H1 (cell line): ENCODE measurements around the gene TNIK. TPM values are rescaled to one million over a fixed set of nuclear protein-coding genes. Genes with fewer than 3 reads are reported as not detected.

Source experiments
- CTCF ChIA-PET: fragments of 300-600 bp; sonication (Branson Sonifier 250); formaldehyde crosslinking; loops from one replicate; lab custom pipeline; 2021; ENCODE audit not compliant: partially characterized antibody; lab: Charles Lee
- POLR2A ChIA-PET: fragments of 300-600 bp; sonication (Branson Sonifier 250); formaldehyde crosslinking; loops from one replicate; lab custom pipeline; 2021; ENCODE audit warnings: inconsistent platforms; ENCODE audit not compliant: partially characterized antibody; lab: Charles Lee
- DNase-seq, 2 experiments: peaks; one replicate each; pipeline versions ENCODE4 v3.0.0 to v3.0.0-alpha.2; 2010 to 2022; ENCODE audit warnings: low spot score in 2 of 2, low read depth in 1 of 2, mixed read lengths in 1 of 2
- FAIRE-seq: peaks from 2 replicates; lab custom pipeline; 2011; peaks lifted over from hg19 to GRCh38; lab: Jason Lieb, UNC
- H2AFZ ChIP-seq: 2 replicates; pipeline ENCODE4 v1.8.1; 2012; ENCODE audit warnings: low read length, inconsistent platforms
- H2AK5ac ChIP-seq: 2 replicates; pipeline ENCODE4 v1.6.1; 2013; ENCODE audit warnings: low read depth, low read length
- H2BK120ac ChIP-seq: replicated peaks from 2 replicates; pipeline ENCODE3; 2013; ENCODE audit warnings: low read depth, low read length, inconsistent platforms
- H2BK12ac ChIP-seq: 2 replicates; pipeline ENCODE4 v1.6.1; 2013; ENCODE audit warnings: low read depth, low read length
- H2BK15ac ChIP-seq: 2 replicates; pipeline ENCODE4 v1.6.1; 2013; ENCODE audit warnings: low read length
- H2BK20ac ChIP-seq: 2 replicates; pipeline ENCODE4 v1.6.1; 2013; ENCODE audit warnings: low read length
- H2BK5ac ChIP-seq: 2 replicates; pipeline ENCODE4 v1.6.1; 2013; ENCODE audit warnings: low read depth, low read length
- H3K14ac ChIP-seq: 2 replicates; pipeline ENCODE4 v1.6.1; 2013; ENCODE audit warnings: inconsistent platforms; ENCODE audit not compliant: insufficient read length
- H3K18ac ChIP-seq: 2 replicates; pipeline ENCODE4 v1.6.1; 2013; ENCODE audit warnings: low read length; ENCODE audit errors: extremely low read depth
- H3K23ac ChIP-seq: 2 replicates; pipeline ENCODE4 v1.6.1; 2013; ENCODE audit warnings: inconsistent platforms; ENCODE audit not compliant: insufficient read length
- H3K23me2 ChIP-seq: 2 replicates; pipeline ENCODE4 v1.6.1; 2013; ENCODE audit warnings: low read depth, low read length
- H3K27ac ChIP-seq: 2 replicates; pipeline ENCODE4 v1.6.1; 2011; ENCODE audit warnings: low read depth, low read length, inconsistent platforms
- H3K27me3 ChIP-seq, 4 experiments: replicated peaks in 1 of 4; 1 replicate in 1 of 4; 2 replicates in 3 of 4; pipeline versions ENCODE4 v1.6.1 to v1.8.1; 2011 to 2013; ENCODE audit warnings: low read length in 3 of 4, mild to moderate bottlenecking in 3 of 4, inconsistent platforms in 2 of 4, mixed read lengths in 2 of 4, moderate library complexity in 1 of 4; ENCODE audit not compliant: control insufficient read depth in 3 of 4, insufficient read depth in 3 of 4; ENCODE audit errors: extremely low read depth in 1 of 4
- H3K36me3 ChIP-seq, 4 experiments: 2 replicates each; pipeline versions ENCODE4 v1.6.1 to v1.8.1; 2011 to 2013; ENCODE audit warnings: mild to moderate bottlenecking in 4 of 4, low read length in 3 of 4, moderate library complexity in 2 of 4, control low read depth in 1 of 4, inconsistent platforms in 1 of 4; ENCODE audit not compliant: insufficient read depth in 4 of 4, control insufficient read depth in 2 of 4
- H3K4ac ChIP-seq: replicated peaks from 2 replicates; pipeline ENCODE3; 2013; ENCODE audit warnings: low read length, low read depth, mixed read lengths, inconsistent platforms; ENCODE audit not compliant: insufficient read length
- H3K4me1 ChIP-seq, 4 experiments: replicated peaks in 1 of 4; 1 replicate in 1 of 4; 2 replicates in 3 of 4; pipeline versions ENCODE4 v1.6.1 to v1.8.1; 2011 to 2013; ENCODE audit warnings: low read length in 3 of 4, inconsistent platforms in 2 of 4, mixed read lengths in 1 of 4; ENCODE audit not compliant: insufficient read depth in 4 of 4, control insufficient read depth in 3 of 4
- H3K4me2 ChIP-seq, 2 experiments: 2 replicates each; pipeline versions ENCODE4 v1.6.1 to v1.8.1; 2011 to 2013; ENCODE audit warnings: low read depth in 2 of 2, low read length in 2 of 2, control low read depth in 1 of 2, inconsistent platforms in 1 of 2, mild to moderate bottlenecking in 1 of 2; ENCODE audit not compliant: insufficient read depth in 1 of 2
- H3K4me3 ChIP-seq, 4 experiments: fragments of 200-600, 300-600 bp in 1 of 4; sonication (generic), shearing (Covaris generic), sonication (Bioruptor Twin) in 1 of 4; 2 replicates each; pipeline versions ENCODE4 v1.5.1 to v1.8.1; 2011 to 2016; ENCODE audit warnings: low read length in 4 of 4, low read depth in 3 of 4, control low read depth in 2 of 4, inconsistent platforms in 2 of 4, mild to moderate bottlenecking in 2 of 4, mixed read lengths in 1 of 4, moderate library complexity in 1 of 4; ENCODE audit not compliant: insufficient read depth in 2 of 4; ENCODE audit errors: extremely low read depth in 1 of 4
- H3K56ac ChIP-seq: replicated peaks from 2 replicates; pipeline ENCODE3; 2013; ENCODE audit warnings: low read depth, mild to moderate bottlenecking, mixed read lengths, low read length, inconsistent platforms; ENCODE audit not compliant: insufficient read length
- H3K79me1 ChIP-seq: 2 replicates; pipeline ENCODE4 v1.6.1; 2013; ENCODE audit warnings: low read depth, low read length, control low read depth
- H3K79me2 ChIP-seq, 2 experiments: 2 replicates each; pipeline versions ENCODE4 v1.6.1 to v1.8.1; 2012 to 2013; ENCODE audit warnings: low read length in 2 of 2, mild to moderate bottlenecking in 2 of 2, inconsistent platforms in 1 of 2; ENCODE audit not compliant: insufficient read depth in 2 of 2, control insufficient read depth in 1 of 2
- H3K9ac ChIP-seq, 4 experiments: replicated peaks in 1 of 4; 1 replicate in 1 of 4; 2 replicates in 3 of 4; pipeline versions ENCODE4 v1.6.1 to v1.8.1; 2011 to 2013; ENCODE audit warnings: low read depth in 3 of 4, low read length in 3 of 4, control low read depth in 2 of 4, mild to moderate bottlenecking in 2 of 4, moderate library complexity in 2 of 4, inconsistent platforms in 1 of 4; ENCODE audit errors: extremely low read depth in 1 of 4
- H3K9me3 ChIP-seq, 2 experiments: 2 replicates each; pipeline versions ENCODE4 v1.6.1 to v1.8.1; 2012 to 2013; ENCODE audit warnings: mild to moderate bottlenecking in 2 of 2, moderate library complexity in 2 of 2, control low read depth in 1 of 2, inconsistent platforms in 1 of 2, low read depth in 1 of 2, low read length in 1 of 2, mixed read lengths in 1 of 2; ENCODE audit not compliant: insufficient read depth in 2 of 2
- H4K20me1 ChIP-seq, 2 experiments: replicated peaks in 1 of 2; 2 replicates each; pipeline versions ENCODE3 to v1.8.1; 2011 to 2013; ENCODE audit warnings: inconsistent platforms in 2 of 2, low read length in 2 of 2, mild to moderate bottlenecking in 1 of 2; ENCODE audit not compliant: insufficient read depth in 2 of 2, control insufficient read depth in 1 of 2
- H4K5ac ChIP-seq: 2 replicates; pipeline ENCODE4 v1.6.1; 2013; ENCODE audit warnings: low read length, low read depth, mixed read lengths, inconsistent platforms; ENCODE audit not compliant: insufficient read length
- H4K8ac ChIP-seq: 2 replicates; pipeline ENCODE4 v1.8.0; 2013; ENCODE audit warnings: mild to moderate bottlenecking, moderate library complexity, low read length, inconsistent platforms; ENCODE audit not compliant: insufficient read depth; ENCODE audit errors: extremely low read depth
- H4K91ac ChIP-seq: replicated peaks from 2 replicates; pipeline ENCODE3; 2013; ENCODE audit warnings: low read length, mixed read lengths, inconsistent platforms; ENCODE audit not compliant: insufficient read length
- CBX8 ChIP-seq: fragments of 300-800, 300-1000 bp; sonication (generic); IDR thresholded peaks from 2 replicates; pipeline ENCODE4 v1.7.1; 2016; ENCODE audit warnings: low read depth, low read length, borderline replicate concordance
- CEBPB ChIP-seq: IDR thresholded peaks from 2 replicates; pipeline ENCODE4 v1.6.1; 2012; ENCODE audit warnings: low read depth, low read length
- KDM1A ChIP-seq: fragments of 200-600, 300-600 bp; sonication (generic); IDR thresholded peaks from 2 replicates; pipeline ENCODE4 v1.7.1; 2016; ENCODE audit warnings: mild to moderate bottlenecking, low read length, borderline replicate concordance
- NRF1 ChIP-seq: IDR thresholded peaks from 2 replicates; pipeline ENCODE4 v1.6.1; 2011; ENCODE audit warnings: mild to moderate bottlenecking, low read depth, low read length, improper control_type of control experiment
- RBBP5 ChIP-seq: IDR thresholded peaks from 2 replicates; pipeline ENCODE4 v1.7.1; 2012; ENCODE audit warnings: low read depth, mild to moderate bottlenecking, inconsistent platforms, low read length, moderate library complexity, borderline replicate concordance
- SIX5 ChIP-seq: IDR thresholded peaks from 2 replicates; pipeline ENCODE4 v1.6.1; 2011; ENCODE audit warnings: mild to moderate bottlenecking, low read depth, low read length
- SP4 ChIP-seq: IDR thresholded peaks from 2 replicates; pipeline ENCODE4 v1.6.1; 2012; ENCODE audit warnings: low read length, inconsistent platforms
- YY1 ChIP-seq: IDR thresholded peaks from 2 replicates; pipeline ENCODE4 v1.6.1; 2011; ENCODE audit warnings: low read depth, mild to moderate bottlenecking, low read length
- WGBS, 2 experiments: shearing (Covaris generic) in 1 of 2; methylation state at CpG; one replicate each; pipeline versions ENCODE4 v1.1.6 to v1.1.7; 2013 to 2015; ENCODE audit warnings: low lambda C conversion rate in 2 of 2, mixed read lengths in 2 of 2, inconsistent platforms in 1 of 2, low coverage in 1 of 2, missing lambda C conversion rate in 1 of 2; ENCODE audit not compliant: insufficient replicate concordance in 2 of 2, insufficient coverage in 1 of 2, insufficient read length in 1 of 2; ENCODE audit errors: extremely low coverage in 1 of 2, missing lambda C conversion rate in 1 of 2; 5-methylcytosine and 5-hydroxymethylcytosine counted together
- polyA plus RNA-seq, 7 experiments: library from polyadenylated mRNA; depleted of rRNA in 3 of 7; stranded (reverse) in 5 of 7; unstranded in 2 of 7; fragments of >200 nt in 5 of 7; fragments of 200-250 nt in 2 of 7; gene quantifications; 1 replicate in 5 of 7; 2 replicates in 1 of 7; 4 replicates in 1 of 7; pipeline versions ENCODE4 v1.2.1 to v1.2.3, GENCODE V29; 2011 to 2013; ENCODE audit warnings: missing spikeins in 2 of 7, mixed read lengths in 2 of 7
- total RNA-seq: library from RNA; stranded (reverse); fragmentation: NEBNext Ultra II Directional; extraction: Animal tissue kit (Norgen Biotek cat#: 25700); gene quantifications from 2 replicates; pipeline ENCODE4 v1.2.1, GENCODE V29; 2021

The TNIK gene
- total and polyA plus RNA-seq, 2 of the 8 experiments (the other 6 are each of a cell fraction or from before 2014, with no cell fraction given), result 7.4 to 42.0 TPM

DNA sequence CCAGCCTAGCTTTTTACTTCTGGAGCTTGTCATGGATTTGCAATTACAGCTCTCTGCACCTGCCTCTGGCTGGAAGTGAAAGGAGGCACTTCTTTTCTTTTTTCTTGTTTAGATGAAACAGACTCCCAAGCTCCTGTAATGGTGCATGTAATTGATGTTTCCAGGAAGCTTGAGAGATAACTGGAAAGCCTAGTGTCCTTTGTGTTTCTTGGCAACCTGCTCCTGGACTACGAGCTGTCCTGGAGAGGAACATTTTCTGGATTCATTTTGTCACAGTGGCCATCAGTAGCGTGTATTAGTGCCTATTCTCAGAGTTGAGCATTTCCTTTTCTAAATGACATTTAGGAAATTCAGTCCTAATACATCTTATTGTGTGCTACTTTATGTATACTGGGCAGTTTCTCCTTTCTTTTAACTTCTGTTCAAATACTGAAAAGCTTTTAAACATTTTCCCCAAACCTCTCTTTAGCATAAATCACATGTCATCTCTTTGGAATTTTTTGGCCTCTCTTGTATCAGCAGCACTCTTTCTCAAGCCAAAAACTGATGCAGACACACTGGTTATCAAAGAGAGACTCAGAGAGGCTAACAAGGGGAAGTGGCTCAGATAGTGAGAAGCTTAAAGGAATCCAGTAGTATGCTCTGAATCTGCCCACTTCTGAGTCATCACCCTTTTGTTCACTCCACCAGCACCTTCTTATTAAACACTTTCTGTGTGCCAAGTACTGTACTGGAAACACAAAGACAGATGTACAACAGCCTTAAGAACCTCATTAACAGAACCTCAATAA lies 371.0 kb downstream of the TNIK start:
- H3K4ac ChIP-seq, result no peak overlapping the region
- POLR2A ChIA-PET, result no interaction called here
- H3K23me2 ChIP-seq, result no peaks in the 10 kb centered on the region
- peaks cover 0 to 1% of the 10 kb centered on the region in 2 experiments for H4K20me1 ChIP-seq
- no peaks in the 10 kb centered on the region for H3K79me1 ChIP-seq
- no peak for DNase-seq
- no peak overlapping the region for H3K14ac ChIP-seq
- no peak for FAIRE-seq
- no peak overlapping the region for H2BK12ac ChIP-seq
- no peaks in the 10 kb centered on the region for H3K79me2 ChIP-seq
- CTCF ChIA-PET, result interaction anchor here (0.9 to 1.4 kb wide), 3 partner anchors 35 to 124 kb away, joined by 3 read pairs; no protein-coding TSS in a partner anchor
- H2BK120ac ChIP-seq, result no peak overlapping the region
- H2BK20ac ChIP-seq, result no peak overlapping the region
- no peak overlapping the region for H3K56ac ChIP-seq
- no peaks in the 10 kb centered on the region; a peak in 1 of 7 replicates for H3K4me1 ChIP-seq
- no peak overlapping the region for H2BK15ac ChIP-seq
- WGBS, 2 experiments, result 94% methylated on average over 2 of the region's 2 CpGs; no CpG with 5 or more reads in 1 of the 2 experiments
- TF ChIP-seq RBBP5 (no peak), NRF1 (no peak), CBX8 (no peak), CEBPB (no peak), SIX5 (no peak), KDM1A (no peak), YY1 (no peak), SP4 (no peak)
- TF ChIP-seq, all 59 proteins: peak for 0
- no peak overlapping the region for H3K4me3 ChIP-seq
- H2AK5ac ChIP-seq, result no peak overlapping the region
- no peaks in the 10 kb centered on the region; a peak in 1 of 8 replicates for H3K36me3 ChIP-seq
- no peak overlapping the region for H2BK5ac ChIP-seq
- H4K8ac ChIP-seq, result no peak overlapping the region
- H3K9ac ChIP-seq, result no peak overlapping the region
- H3K27ac ChIP-seq, result no peak overlapping the region
- H3K18ac ChIP-seq, result no peak overlapping the region
- H3K27me3 ChIP-seq, result no peaks in the 10 kb centered on the region
- H3K9me3 ChIP-seq, result no peaks in the 10 kb centered on the region
- H4K5ac ChIP-seq, result no peak overlapping the region
- no peak overlapping the region for H3K4me2 ChIP-seq
- H3K23ac ChIP-seq, result no peak overlapping the region
- no peak overlapping the region for H2AFZ ChIP-seq
- H4K91ac ChIP-seq, result no peak overlapping the region
